CD4-positive, alpha-beta T cell treated with Interleukin-10 for 1 hour (primary cell): ENCODE measurements around the gene TK1.
"Not testable (repeated sequence)": the region's sequence is repeated elsewhere in the genome, so short reads cannot be mapped to it uniquely, and the experiment has no call there.

Experiments used
- DNase-seq: peaks from one replicate; pipeline ENCODE4 v3.0.0-alpha.2; 2020

Gene TK1

DNA sequence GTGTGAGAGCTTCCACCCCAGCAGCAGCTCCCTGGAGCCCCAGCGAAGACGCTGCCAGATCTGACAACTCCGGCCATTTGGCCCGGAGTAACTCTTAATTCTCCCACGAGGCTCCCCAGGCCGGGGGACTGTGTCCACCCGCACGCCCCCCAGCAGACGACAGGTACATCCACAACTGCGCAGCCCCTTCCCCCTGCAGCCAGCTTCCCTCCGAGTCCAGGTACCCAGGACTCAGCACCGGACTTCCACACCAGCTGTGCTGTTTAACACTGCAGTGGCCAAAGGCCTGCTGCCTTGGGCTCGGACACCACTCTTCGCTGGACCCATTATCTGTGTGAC lies 11.2 kb downstream of the TK1 start:
- no peak for DNase-seq

DNA sequence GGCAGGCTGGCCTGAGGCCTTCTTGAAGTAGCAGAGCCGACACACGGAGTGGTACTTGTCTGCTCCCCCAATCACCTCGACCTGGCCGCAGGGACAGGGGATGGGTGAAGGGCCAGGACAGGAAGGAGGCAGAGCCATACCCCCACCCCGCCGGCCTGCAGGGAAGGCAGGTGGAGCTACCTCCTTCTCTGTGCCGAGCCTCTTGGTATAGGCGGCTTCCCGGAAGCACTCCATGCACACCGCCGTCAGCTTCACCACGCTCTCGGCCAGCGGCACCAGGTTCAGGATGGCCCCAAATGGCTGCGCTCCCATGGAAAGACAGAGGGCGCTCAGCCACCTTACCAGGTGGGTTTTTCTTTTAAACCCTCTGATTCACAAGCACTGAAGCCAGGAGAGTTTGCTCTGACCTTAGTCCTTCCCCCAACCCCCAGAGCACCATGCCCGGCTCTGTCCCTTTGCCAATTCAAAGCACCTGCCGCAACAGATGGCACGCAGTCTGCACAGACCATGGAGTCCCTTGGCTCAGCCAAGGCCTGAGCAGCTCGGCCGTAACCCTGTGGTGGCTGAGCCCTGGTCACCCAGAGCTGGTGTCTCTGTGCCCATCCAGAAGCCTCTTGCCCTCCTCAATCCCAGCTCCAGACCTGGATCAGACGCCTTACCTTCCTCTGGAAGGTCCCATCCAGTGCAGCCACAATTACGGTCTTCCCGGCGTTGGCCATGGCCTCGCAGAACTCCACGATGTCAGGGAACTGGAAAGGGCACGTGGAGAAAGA lies 11.8 kb downstream of the TK1 start:
- DNase-seq: no peak

DNA sequence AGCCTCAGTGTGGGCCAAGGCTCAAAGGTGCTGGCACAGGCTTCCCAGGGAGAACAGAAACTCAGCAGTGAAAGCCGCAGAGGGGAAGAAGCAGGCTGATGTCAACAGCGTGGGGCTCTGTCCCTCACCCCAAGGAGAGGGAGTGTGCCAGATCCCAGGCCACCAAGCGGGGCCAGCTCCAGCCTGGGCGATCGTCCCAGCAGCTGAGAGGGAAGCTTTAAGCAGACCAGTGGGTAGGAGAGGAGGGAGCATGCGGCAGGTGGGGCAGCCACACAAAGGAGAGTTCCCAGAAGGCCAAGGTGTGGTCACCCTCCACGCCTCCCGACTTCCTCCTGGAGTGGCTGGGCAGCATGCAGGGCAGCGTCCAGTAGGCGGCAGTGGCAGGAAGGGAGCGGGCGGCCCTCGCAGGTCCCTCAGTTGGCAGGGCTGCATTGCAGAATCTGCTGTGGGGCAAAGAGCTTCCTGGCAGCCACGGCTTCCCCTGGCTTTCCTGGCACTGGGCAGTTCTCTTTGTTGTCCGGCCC lies 12.4 kb downstream of the TK1 start:
- no peak for DNase-seq

DNA sequence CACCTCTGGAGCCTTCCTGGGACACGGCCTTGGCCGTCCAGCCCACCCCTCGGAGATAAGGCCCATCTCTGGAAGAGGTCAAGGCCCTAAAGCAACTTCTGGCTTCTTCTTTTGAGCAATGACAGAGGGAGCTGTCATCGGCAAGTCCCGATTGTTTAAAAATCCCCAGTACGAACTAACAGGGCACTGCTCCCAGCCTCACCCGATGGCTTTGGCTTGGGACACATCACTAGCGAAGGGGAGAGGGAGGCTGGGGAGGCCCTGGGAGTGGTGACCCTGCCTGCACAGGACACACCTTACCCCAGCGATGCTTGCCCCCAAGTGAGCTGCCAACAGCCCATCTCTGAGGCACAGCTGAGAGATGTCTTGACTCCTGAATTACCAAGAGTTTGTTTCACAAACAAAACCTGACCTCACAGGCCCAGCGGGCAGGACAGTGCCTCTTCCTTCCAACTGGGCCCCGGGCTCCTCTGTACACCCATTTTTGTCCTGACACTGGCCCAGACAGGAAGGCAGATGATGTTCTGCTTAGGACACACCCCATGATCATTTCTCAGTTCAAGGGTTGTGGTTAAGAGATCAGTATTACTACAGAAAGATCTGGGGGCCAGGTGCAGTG lies 13.6 kb downstream of the TK1 start:
- peak; percentile 46 for DNase-seq

DNA sequence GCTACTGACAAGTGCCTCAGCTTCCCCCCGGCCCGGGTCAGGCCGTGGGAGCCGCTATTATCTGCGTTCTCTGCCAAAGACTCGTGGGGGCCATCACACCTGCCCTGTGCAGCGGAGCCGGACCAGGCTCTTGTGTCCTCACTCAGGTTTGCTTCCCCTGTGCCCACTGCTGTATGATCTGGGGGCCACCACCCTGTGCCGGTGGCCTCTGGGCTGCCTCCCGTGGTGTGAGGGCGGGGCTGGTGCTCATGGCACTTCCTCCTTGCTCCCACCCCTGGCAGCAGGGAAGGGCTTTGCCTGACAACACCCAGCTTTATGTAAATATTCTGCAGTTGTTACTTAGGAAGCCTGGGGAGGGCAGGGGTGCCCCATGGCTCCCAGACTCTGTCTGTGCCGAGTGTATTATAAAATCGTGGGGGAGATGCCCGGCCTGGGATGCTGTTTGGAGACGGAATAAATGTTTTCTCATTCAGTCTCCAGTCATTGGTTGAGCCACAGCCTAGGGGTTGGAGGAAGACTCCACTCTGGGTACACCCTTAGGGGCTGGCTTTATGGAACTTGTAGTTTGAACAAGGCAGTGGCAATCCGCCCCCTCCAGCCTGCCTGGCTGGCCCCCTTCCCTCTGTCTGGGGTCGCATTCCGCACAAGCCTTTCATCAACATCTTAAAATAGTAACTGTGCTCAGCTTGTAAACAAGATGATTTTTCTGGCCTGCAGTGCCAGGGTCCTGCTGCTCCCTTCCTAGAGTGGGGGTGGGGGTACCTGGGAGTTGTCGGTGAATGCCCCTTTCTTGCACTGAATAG lies 14.4 kb downstream of the TK1 start:
- no peak for DNase-seq

DNA sequence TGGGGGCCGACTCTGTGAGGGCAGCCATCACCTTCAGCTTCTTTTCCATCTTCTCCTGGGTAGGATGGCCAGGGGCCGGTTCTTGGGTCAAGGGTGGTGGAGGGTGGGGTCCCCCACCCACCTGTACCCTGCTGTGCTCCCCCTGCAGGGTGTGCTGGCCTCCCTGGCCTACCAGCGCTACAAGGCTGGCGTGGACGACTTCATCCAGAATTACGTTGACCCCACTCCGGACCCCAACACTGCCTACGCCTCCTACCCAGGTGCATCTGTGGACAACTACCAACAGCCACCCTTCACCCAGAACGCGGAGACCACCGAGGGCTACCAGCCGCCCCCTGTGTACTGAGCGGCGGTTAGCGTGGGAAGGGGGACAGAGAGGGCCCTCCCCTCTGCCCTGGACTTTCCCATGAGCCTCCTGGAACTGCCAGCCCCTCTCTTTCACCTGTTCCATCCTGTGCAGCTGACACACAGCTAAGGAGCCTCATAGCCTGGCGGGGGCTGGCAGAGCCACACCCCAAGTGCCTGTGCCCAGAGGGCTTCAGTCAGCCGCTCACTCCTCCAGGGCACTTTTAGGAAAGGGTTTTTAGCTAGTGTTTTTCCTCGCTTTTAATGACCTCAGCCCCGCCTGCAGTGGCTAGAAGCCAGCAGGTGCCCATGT lies 15.1 kb downstream of the TK1 start:
- DNase-seq: not testable (repeated sequence)

DNA sequence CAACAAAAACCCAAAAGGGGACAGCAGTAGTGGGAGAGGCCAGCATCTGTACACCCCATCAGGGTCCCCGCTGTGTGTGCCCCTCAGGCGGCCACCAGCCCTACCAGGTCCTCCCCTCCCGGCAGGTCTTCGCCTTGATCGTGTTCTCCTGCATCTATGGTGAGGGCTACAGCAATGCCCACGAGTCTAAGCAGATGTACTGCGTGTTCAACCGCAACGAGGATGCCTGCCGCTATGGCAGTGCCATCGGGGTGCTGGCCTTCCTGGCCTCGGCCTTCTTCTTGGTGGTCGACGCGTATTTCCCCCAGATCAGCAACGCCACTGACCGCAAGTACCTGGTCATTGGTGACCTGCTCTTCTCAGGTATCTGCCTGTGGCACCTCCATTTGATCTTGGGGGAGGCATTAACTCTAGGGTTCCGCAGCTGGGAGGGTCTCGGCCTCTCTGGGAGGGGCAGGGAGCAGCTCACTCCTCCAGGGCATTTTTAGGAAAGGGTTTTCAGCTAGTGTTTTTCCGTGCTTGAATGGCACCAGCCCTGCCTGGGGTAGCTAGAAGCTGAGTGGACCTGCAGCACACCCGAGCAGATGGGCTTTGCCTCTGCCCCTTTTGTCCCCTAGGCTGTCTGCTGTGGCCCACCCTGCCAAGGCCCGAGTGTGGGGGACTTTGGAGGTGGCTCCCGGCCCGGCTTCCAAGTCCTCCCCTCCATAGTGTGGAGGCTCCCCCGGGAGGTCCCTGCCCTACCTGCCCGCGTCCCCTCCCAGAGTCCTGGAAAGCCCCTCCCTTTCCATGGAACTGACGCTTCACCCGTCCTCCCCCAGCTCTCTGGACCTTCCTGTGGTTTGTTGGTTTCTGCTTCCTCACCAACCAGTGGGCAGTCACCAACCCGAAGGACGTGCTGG lies 15.9 kb downstream of the TK1 start:
- DNase-seq: no peak

DNA sequence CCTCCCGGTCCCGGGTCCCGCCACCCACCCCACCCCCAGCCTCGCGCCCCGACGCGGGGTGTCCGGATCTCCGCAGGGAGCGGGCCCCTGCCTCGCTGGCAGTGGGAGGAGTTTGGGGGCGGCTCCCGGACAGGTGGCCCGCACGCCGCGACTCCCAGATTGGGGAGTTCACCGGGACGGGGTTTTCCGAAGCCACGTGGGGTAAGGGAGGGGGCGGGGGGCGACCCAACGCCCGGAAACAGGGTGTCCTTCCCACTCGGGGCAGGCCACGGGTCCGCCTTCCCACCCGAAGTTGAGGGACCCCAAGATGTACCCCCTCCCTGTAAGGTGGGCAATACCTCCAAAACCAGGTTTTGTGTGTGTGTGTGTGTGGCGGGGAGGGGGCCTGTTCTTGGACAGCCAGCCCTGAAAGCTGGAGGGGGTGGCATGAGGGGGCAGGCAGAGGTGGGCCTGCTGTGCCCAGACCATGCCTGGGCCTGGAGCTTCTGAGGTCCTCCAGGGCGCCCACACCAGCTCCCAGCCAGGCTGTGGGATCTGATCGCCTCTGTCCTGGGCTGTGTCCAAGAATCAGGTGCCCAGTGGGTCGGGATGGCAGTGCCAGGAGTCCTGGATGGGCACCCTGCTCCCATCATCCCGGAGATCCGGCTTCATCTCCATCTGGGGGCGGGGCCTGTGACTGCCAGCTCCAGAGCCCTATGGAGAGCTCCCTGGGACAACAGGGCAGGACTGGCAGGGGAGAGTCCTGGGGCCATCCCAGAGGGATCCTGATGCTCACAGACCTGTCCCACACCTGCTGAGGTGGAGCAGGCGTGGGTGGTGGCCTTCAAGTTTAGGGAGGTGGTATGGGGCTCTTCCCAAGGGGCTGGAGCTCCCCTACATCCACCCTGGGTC lies 17.7 kb downstream of the TK1 start:
- DNase-seq: peak; percentile 77

DNA sequence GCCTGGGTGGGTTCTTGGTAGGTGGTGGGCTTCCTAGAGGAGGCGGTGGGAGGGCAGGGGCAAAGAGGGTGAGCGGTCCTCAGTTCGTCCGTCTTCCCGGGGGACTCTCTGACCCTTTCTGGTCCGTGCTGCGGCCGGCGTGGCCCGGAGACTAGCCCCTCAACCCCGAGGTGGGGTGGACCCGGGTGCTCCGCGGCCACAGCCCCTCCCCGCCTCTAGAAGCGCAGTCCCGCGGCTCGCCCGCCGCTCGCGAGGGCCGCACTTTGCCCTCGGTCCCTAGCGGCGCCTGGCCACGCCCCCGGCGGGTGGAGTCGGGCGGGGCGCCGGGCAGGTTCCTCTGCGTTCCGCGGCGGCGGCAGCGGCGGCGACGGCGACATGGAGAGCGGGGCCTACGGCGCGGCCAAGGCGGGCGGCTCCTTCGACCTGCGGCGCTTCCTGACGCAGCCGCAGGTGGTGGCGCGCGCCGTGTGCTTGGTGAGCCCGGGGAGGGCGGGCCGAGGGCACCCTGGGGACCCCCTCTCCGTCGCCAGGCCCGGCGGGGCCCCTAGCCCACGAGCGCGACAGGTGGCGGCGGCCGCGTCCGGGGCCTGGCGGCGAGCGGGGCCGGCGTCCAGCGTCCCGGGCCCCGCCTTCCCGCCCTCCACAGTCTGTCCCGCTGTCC lies 18.5 kb downstream of the TK1 start, which contains the start of gene SYNGR2:
Gene SYNGR2, plus strand, starts transcription at position 340 of the 661 bp plus-strand sequence. Its CDS starts 36 bp downstream, at position 376.
- peak; percentile 90 for DNase-seq

DNA sequence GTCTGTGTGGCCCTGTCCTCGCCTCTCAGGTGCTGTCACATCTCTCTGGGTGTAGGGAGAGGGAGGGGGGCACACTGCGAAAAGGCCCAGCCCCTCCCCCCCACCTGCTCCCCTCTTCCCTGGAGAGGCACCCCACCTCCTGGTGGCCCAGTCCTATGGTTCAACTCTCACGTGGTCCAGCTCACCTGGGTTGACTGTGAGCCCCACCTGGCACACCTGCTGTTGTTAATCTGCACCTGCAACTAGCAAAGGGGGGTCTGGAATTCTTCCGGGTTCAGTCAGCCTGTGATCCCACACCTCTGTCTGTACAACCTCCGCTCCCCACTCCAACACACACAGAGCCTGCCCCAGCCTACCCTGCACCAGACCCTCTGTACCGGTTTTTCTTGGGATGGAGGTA lies 20.4 kb downstream of the TK1 start:
- no peak for DNase-seq

DNA sequence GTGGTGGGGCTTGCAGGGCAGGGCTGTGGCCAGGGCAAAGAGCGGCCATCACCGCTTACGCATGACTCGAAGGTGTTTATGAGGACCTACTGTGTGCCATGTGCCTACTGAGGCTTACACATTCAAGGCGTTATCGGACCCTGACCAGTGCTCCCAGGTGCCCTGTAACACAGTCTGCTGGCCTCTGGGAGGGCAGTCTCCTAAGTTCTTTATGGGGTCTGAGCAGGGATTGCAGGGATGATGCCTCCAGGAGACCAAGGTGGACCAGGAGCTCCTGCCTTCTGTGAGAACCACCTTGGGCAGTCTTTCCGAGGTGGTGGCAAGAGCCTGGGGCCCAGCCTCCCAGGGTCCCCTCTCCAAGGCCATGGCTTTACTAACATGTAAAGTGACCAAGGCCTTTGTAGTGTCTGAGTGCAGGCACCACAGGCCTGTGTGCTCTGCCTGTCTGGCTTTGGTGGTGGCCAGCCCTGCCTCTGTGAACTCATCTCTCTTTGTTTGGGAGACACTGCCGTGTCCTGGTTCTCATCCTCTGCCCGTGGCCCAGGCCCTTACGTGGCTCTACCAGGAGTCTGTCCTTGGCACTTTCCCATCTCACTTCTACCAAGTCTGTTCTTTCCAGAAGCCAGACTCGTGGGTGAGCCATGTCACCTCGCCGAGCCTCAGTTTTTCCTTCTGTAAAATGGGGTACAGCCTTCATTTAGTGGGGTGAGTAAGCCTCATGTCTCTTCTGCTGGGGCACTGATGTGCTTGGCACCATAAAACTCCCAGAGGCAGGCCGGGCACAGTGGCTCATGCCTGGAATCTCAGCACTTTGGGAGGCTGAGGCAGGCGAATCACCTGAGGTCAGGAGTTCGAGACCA lies 21.9 kb downstream of the TK1 start:
- DNase-seq: no peak

DNA sequence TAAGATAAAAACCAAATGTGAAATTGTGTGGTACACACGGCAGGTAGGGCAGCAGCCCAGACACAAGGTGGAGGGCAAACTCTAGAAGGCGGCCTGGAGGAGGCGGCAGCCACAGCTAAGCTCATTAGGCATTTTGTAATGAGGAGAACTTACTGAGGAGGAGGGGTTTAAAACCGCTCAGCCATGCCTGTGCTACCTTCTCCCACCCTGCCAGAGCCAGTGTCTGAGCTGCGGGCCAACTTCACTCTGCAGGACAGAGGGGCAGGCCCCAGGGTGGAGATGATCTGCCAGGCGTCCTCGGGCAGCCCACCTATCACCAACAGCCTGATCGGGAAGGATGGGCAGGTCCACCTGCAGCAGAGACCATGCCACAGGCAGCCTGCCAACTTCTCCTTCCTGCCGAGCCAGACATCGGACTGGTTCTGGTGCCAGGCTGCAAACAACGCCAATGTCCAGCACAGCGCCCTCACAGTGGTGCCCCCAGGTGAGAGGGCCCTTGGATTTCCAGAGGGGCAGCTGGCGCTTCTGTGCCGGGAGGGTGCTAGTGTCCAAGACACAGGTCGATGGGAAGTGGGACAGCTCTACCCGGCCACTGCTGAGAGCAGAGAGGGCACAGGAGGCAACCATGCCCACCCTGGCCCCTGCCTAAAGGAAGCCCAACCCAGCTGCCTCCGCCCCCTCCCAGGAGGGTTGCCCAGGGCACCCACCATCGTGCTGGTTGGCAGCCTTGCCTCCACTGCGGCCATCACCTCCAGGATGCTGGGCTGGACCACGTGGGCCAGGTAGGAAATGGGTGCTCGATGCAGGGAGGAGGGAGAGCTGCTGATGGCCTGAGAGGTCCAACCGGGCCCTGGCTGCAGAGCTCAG lies 22.7 kb downstream of the TK1 start:
- no peak for DNase-seq

DNA sequence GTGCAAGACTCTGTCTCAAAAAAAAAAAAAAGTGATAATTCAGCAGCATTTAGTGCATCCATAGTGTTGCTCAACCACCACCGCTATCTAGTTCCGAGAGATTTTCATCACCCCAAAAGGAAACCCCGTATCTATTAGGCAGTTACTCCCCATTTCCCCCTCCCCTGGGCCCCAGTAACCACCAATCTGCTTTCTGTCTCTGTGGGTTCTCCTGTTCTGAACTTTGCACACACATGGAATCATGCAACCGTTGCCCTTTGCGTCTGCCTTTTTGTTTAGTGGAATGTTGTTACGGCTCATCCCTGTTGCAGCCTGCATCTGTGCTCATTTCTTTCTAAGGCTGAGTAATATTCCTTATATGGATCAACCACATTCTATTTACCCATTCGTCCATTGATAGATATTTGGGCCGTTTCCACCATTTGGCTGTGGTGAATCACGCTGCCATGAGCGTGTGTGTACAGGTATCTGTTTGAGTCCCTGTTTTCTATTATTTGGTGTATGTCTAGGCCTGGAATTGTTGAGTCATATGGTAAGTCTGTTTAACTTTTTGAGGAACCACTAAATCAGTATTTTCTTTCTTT lies 27.2 kb downstream of the TK1 start:
- DNase-seq: no peak

DNA sequence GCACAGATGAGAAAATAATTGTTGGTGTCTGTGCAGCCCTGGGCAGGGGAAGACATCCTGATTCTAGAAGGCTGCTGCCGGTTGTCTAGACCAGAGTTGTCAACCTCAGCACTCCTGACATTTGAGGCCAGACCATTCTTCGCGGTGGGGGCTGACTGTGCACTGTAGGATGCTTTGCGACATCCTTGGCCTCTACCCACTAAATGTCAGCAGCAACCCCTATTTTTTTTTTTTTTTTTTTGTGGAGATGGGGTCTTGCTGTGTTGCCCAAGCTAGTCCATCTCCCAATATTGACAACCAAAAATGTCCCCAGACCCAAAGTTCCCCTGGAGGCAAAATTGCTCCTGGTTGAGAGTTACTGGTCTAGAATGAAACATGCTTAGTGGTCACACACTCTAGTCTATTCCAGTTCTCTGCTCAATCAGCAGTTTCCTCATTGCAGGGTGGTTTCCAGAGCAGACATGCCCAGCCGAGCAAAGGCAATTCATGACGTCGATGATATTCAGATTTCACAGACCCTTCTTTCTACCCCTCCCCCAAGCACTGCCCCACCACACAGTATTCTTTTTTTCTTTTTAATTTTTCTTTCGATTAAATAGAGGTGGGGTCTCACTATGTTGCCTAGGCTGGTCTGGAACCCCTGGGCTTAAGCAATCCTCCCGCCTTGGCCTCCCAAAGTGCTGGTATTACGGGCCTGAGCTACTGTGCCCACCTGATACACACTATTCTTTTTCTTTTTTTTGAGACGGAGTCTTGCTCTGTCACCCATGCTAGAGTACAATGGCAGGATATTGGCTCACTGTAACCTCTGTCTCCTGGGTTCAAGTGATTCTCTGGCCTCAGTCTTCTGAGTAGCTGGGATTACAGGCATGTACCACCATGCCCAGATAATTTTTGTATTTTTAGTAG lies 31.7 kb downstream of the TK1 start:
- no peak for DNase-seq

DNA sequence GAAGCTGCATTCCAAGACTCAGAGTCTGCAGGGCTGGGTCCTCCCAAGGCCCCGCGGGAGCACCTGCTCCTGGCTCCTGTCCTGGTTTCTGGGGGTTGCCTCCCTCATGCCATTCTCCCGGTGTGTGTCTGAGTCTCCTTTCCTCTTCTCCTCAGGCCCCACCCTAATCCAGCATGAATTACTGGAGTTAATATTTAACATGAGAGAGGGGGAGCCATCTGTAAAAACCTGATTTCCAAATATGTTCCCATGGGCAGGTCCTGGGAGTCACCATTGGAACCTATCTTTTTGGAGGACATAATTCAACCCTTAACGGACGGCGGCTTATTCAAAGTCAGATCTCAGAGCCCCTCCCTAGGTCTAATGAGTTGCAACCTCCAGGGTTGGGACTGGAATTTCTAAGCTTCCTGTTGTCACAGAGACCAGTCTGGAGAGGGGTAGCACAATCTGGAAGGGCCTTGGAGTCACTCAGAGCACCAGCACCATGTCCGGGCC lies 35.3 kb downstream of the TK1 start:
- no peak for DNase-seq

DNA sequence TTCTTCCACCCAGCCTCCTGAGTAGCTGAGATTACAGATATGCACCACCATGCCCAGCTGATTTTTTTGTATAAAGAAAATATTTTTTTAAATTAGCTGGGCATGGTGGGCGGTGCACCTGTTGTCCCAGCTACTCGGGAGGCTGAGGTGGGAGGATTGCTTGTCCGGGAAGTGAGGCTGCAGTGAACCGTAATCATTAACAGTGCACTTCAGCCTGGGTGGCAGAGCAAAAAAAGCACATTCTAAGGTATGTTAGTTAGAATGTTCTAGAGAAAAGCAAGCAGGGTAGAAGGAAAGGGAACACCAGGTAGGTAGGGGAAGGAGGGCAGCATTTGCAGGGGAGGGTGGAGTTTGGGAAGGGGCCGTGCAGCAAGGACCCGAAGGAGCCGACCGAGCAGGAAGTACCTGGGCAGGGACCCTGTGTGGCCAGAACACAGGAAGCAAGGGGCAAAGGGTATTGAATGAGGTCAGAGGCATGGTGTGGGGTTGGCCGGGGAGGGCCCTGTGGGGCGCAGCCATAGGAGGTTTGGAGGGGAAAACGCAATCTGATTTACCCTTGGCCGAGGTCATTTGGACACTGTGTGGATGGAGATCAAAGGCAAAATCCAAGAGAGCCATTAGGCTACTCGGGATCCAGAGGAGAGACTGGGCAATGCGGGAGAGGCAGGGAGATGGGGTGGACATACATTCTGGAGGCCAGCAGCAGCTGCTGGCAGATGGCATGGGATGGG lies 38.4 kb downstream of the TK1 start:
- DNase-seq: no peak
